K562 (cell line): ENCODE measurements around the gene MLYCD. TPM values are rescaled to one million over a fixed set of nuclear protein-coding genes. Genes with fewer than 3 reads are reported as not detected.

Experiments used
- ATAC-seq: fragments of 200-7000 bp; cut with Tn5 transposase; 3 replicates; pipeline ENCODE4 v1.9.1; 2020; ENCODE audit warnings: moderate library complexity
- BruUV-seq: library from RNA; stranded (reverse); fragments of 400-500 nt; replicated peaks from 2 replicates; lab custom pipeline; 2021; lab: Mats Ljungman, UMichigan
- CTCF ChIA-PET: fragments of 300-600 bp; formaldehyde crosslinking; extraction: SDS; loops from one replicate; lab custom pipeline; 2021; ENCODE audit warnings: low intra/inter-chr PET ratio; lab: Yijun Ruan, JAX
- POLR2A ChIA-PET: fragments of 300-600, 350-650 bp; sonication (Branson Sonifier 250); formaldehyde crosslinking; extraction: SDS; loops from one replicate; lab custom pipeline; 2021; ENCODE audit warnings: antibody characterized with exemption, inconsistent platforms; lab: Yijun Ruan, JAX
- DNase-seq, 4 experiments: peaks; one replicate each; pipeline versions ENCODE4 v3.0.0 to v3.0.0-alpha.2; 2011 to 2018; ENCODE audit warnings: low spot score in 3 of 4, mixed read lengths in 3 of 4; ENCODE audit errors: extremely low read depth in 1 of 4
- FAIRE-seq: peaks from 2 replicates; lab custom pipeline; 2011; peaks lifted over from hg19 to GRCh38; lab: Jason Lieb, UNC
- H2AFZ ChIP-seq: 2 replicates; pipeline ENCODE4 v1.6.0; 2011; ENCODE audit warnings: low read depth, low read length, control low read depth, inconsistent platforms
- H3K27ac ChIP-seq: fragments of 200-600 bp; 3 replicates; pipeline ENCODE4 v1.8.0; 2011; ENCODE audit warnings: low read depth, mild to moderate bottlenecking, control low read depth, inconsistent platforms, low read length, moderate library complexity, mixed read lengths; ENCODE audit errors: extremely low read depth
- H3K27me3 ChIP-seq, 2 experiments: fragments of 300-600 bp in 1 of 2; 2 replicates in 1 of 2; 3 replicates in 1 of 2; pipeline versions ENCODE4 v1.6.0 to v1.8.0; 2011; ENCODE audit warnings: inconsistent platforms in 2 of 2, low read length in 2 of 2, mild to moderate bottlenecking in 1 of 2, mixed read lengths in 1 of 2, moderate library complexity in 1 of 2; ENCODE audit not compliant: control insufficient read depth in 2 of 2, insufficient read depth in 2 of 2
- H3K36me3 ChIP-seq: fragments of 300-600 bp; 3 replicates; pipeline ENCODE4 v1.8.0; 2011; ENCODE audit warnings: mild to moderate bottlenecking, low read length, inconsistent platforms; ENCODE audit not compliant: control insufficient read depth, insufficient read depth
- H3K4me1 ChIP-seq, 2 experiments: fragments of 200-600 bp in 1 of 2; replicated peaks in 1 of 2; 2 replicates in 1 of 2; 3 replicates in 1 of 2; pipeline versions ENCODE4 v1.5.1 to v1.8.0; 2011; ENCODE audit warnings: inconsistent platforms in 2 of 2, low read length in 2 of 2, mild to moderate bottlenecking in 1 of 2, mixed read lengths in 1 of 2, moderate library complexity in 1 of 2; ENCODE audit not compliant: control insufficient read depth in 2 of 2, insufficient read depth in 2 of 2
- H3K4me2 ChIP-seq: 2 replicates; pipeline ENCODE4 v1.6.1; 2011; ENCODE audit warnings: low read length, control low read depth, inconsistent platforms, mixed read lengths; ENCODE audit not compliant: insufficient read depth
- H3K4me3 ChIP-seq: fragments of 200-600 bp; sonication (generic), shearing (Covaris generic); 2 replicates; pipeline ENCODE4 v1.5.1; 2016; ENCODE audit warnings: control low read depth, inconsistent platforms
- H3K79me2 ChIP-seq: fragments of 200-600 bp; 3 replicates; pipeline ENCODE4 v1.8.0; 2011; ENCODE audit warnings: low read length, inconsistent platforms; ENCODE audit not compliant: control insufficient read depth, insufficient read depth
- H3K9ac ChIP-seq, 2 experiments: 2 replicates each; pipeline versions ENCODE4 v1.6.0 to v1.6.1; 2011; ENCODE audit warnings: low read depth in 2 of 2, low read length in 2 of 2, control low read depth in 1 of 2, inconsistent platforms in 1 of 2, mild to moderate bottlenecking in 1 of 2, mixed read lengths in 1 of 2; ENCODE audit not compliant: insufficient read depth in 1 of 2
- H3K9me1 ChIP-seq: one replicate; pipeline ENCODE4 v1.6.0; 2011; ENCODE audit warnings: inconsistent platforms, mild to moderate bottlenecking, low read length, moderate library complexity; ENCODE audit not compliant: control insufficient read depth, insufficient read depth
- H3K9me3 ChIP-seq: replicated peaks from 2 replicates; pipeline ENCODE4 v1.5.1; 2011; ENCODE audit warnings: low read depth, low read length, inconsistent platforms; ENCODE audit not compliant: control insufficient read depth, insufficient read depth
- H4K20me1 ChIP-seq: replicated peaks from 2 replicates; pipeline ENCODE4 v1.6.1; 2011; ENCODE audit warnings: low read length, inconsistent platforms, mixed read lengths; ENCODE audit not compliant: control insufficient read depth, insufficient read depth
- CREM ChIP-seq: IDR thresholded peaks from 2 replicates; pipeline ENCODE4 v1.6.1; 2014; ENCODE audit warnings: antibody characterized with exemption, low read depth
- DNMT1 ChIP-seq: fragments of 450-650 bp; IDR thresholded peaks from 2 replicates; pipeline ENCODE4 v1.6.1; 2016; ENCODE audit warnings: antibody characterized with exemption, mild to moderate bottlenecking
- EP400 ChIP-seq: fragments of 450-650 bp; IDR thresholded peaks from 2 replicates; pipeline ENCODE4 v1.6.1; 2017; ENCODE audit warnings: antibody characterized with exemption, mild to moderate bottlenecking, moderate library complexity
- HSF4 ChIP-seq: fragments of 250-450 bp; sonication (Bioruptor Pico); IDR thresholded peaks from 2 replicates; pipeline ENCODE4 v2.1.2; 2022; ENCODE audit warnings: mild to moderate bottlenecking, moderate library complexity, borderline replicate concordance
- LEF1 ChIP-seq: fragments of 450-650 bp; IDR thresholded peaks from 2 replicates; pipeline ENCODE4 v1.6.1; 2016; ENCODE audit warnings: mild to moderate bottlenecking
- NFIC ChIP-seq: fragments of 450-650 bp; IDR thresholded peaks from 2 replicates; pipeline ENCODE4 v1.6.1; 2017; ENCODE audit warnings: mild to moderate bottlenecking, inconsistent platforms
- RNF2 ChIP-seq: sonication (generic); IDR thresholded peaks from 2 replicates; pipeline ENCODE4 v1.6.1; 2016
- SIRT6 ChIP-seq: IDR thresholded peaks from one replicate; pipeline ENCODE4 v1.6.1; 2012; ENCODE audit warnings: low read depth, mild to moderate bottlenecking, control low read depth, inconsistent platforms, low read length, moderate library complexity
- SMAD2 ChIP-seq: fragments of 150-350 bp; IDR thresholded peaks from 2 replicates; pipeline ENCODE4 v1.6.1; 2014; ENCODE audit warnings: low read depth, mild to moderate bottlenecking, low read length
- SP1 ChIP-seq: sonication (generic); formaldehyde crosslinking; IDR thresholded peaks from 2 replicates; pipeline ENCODE4 v1.8.1; 2022; ENCODE audit warnings: mild to moderate bottlenecking, missing genetic modification reagents
- TRIM28 ChIP-seq: fragments of 450-650 bp; IDR thresholded peaks from 2 replicates; pipeline ENCODE4 v1.6.1; 2017
- ZKSCAN3 ChIP-seq: fragments of 250-450 bp; sonication (Bioruptor Pico); IDR thresholded peaks from 2 replicates; pipeline ENCODE4 v1.4.0; 2020
- ZNF232 ChIP-seq: sonication (generic); formaldehyde crosslinking; IDR thresholded peaks from 2 replicates; pipeline ENCODE4 v1.8.0; 2022; ENCODE audit warnings: mild to moderate bottlenecking, missing genetic modification reagents
- ZNF263 ChIP-seq: sonication (generic); formaldehyde crosslinking; IDR thresholded peaks from 2 replicates; pipeline ENCODE4 v1.8.0; 2022; ENCODE audit warnings: mild to moderate bottlenecking, missing genetic modification reagents, borderline replicate concordance
- ZNF324 ChIP-seq: fragments of 250-450 bp; sonication (Bioruptor Pico); IDR thresholded peaks from 2 replicates; pipeline ENCODE4 v1.4.0; 2020; ENCODE audit warnings: mild to moderate bottlenecking
- WGBS: fragments of 100-300 bp; shearing (Covaris generic); methylation state at CpG from one replicate; pipeline ENCODE4 v1.1.6; 2016; ENCODE audit warnings: low coverage, mixed read lengths; ENCODE audit not compliant: insufficient coverage; ENCODE audit errors: missing lambda C conversion rate; 5-methylcytosine and 5-hydroxymethylcytosine counted together
- in situ Hi-C: fragments of 300-500 bp; cut with MboI; formaldehyde crosslinking; loops from 4 replicates; pipeline ENCODE4 v1.15.0; 2018; ENCODE audit warnings: inconsistent platforms, mixed read lengths
- intact Hi-C: fragments of 100-400 bp; cut with micrococcal nuclease; formaldehyde crosslinking; loops from 2 replicates; pipeline ENCODE4 v1.14.2; 2022
- polyA plus RNA-seq, 8 experiments: library from polyadenylated mRNA; depleted of rRNA in 4 of 8; stranded (reverse) in 5 of 8; unstranded in 3 of 8; fragments of >200 nt; fragmentation: Nextera tagmentation in 2 of 8; fragmentation: Illumina TruSeq in 1 of 8; extraction: Ambion mirVana in 2 of 8; extraction: Trizol in 1 of 8; gene quantifications; 2 replicates each; pipeline versions ENCODE4 v1.2.1 to v1.2.3, GENCODE V29; 2011 to 2014; ENCODE audit warnings: inconsistent platforms in 1 of 8, missing spikeins in 1 of 8
- total RNA-seq, 7 experiments: library from RNA; depleted of rRNA in 6 of 7; stranded (reverse); fragments of >200 nt in 6 of 7; fragmentation: Illumina TruSeq in 2 of 7; extraction: Trizol in 2 of 7; gene quantifications; 2 replicates each; pipeline versions ENCODE4 v1.2.1 to v1.2.3, GENCODE V29; 2011 to 2021; ENCODE audit warnings: low replicate concordance in 1 of 7
- TF ChIP-seq, protein P1 (sequence below): fragments of 450-650 bp; IDR thresholded peaks from 2 replicates; pipeline ENCODE4 v1.6.1; 2018; ENCODE audit warnings: mild to moderate bottlenecking, low read depth; ENCODE audit not compliant: partially characterized antibody
- TF ChIP-seq, protein P2 (sequence below): sonication (generic); formaldehyde crosslinking; IDR thresholded peaks from 2 replicates; pipeline ENCODE4 v1.8.1; 2022; ENCODE audit warnings: missing genetic modification reagents

MLYCD gene
- total and polyA plus RNA-seq, 9 of the 15 experiments (the other 6 are each of a cell fraction or from before 2014, with no cell fraction given): 0.15 to 2.0 (median 1.0) TPM

DNA sequence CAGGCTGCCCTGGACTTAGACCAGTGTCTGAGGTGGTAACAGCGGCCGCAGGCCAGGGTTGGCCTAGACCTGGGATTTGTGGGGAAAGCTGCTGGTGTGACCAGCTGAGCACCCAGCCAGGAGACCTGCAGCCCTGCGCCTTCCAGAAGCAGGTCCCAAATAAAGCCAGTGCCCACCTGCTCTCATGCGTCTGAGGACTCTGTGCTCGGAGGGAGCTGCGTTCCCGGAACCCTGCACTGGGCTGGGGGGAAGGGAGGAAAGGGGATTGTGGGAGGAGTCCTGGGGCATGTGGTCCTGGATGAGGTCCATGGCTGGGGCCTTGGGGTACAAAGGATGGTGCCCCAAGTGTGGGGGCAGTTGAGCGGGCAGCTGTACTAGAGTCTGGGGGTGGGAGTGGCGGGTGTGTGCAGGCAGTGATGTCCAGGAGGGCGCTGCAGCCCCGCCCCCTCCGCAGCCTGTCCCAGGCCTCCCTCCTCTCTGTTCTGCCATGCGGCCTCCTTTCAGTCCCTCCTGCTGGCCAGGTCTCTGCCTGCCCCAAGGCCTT lies 67.3 kb downstream of the MLYCD start:
- ChIA-PET POLR2A (interaction anchor here (3.7 kb wide), 1 partner anchor 11 kb away, joined by 22 read pairs; the partner anchor contains the start of gene OSGIN1), CTCF (interaction anchor here (0.7 to 3.5 kb wide), 2 partner anchors 99 to 140 kb away, joined by 5 to 37 read pairs; no protein-coding TSS in a partner anchor)
- FAIRE-seq: no peak
- Histone ChIP-seq H3K27me3 (peaks cover 3 to 16% of the 10 kb centered on the region in 2 experiments; a peak in 3 of 5 replicates), H3K79me2 (no peaks in the 10 kb centered on the region), H3K9me3 (no peaks in the 10 kb centered on the region), H2AFZ (no peak overlapping the region), H3K36me3 (no peaks in the 10 kb centered on the region), H3K27ac (no peak overlapping the region), H3K4me1 (peaks cover 0 to 31% of the 10 kb centered on the region in 2 experiments; a peak in 1 of 5 replicates), H4K20me1 (peaks cover 7% of the 10 kb centered on the region; the same call in 1 of the 2 replicates), H3K4me2 (no peak overlapping the region), H3K9ac (no peak overlapping the region), H3K4me3 (no peak overlapping the region), H3K9me1 (no peaks in the 10 kb centered on the region)
- BruUV-seq: no TSS peak
- intact Hi-C loops (no loop called here), in situ Hi-C loops (no loop called here)
- DNase-seq: no peak
- TF ChIP-seq LEF1: no peak
- no peak for TF ChIP-seq TRIM28
- TF ChIP-seq SP1 (CRISPR knock-in tag): no peak
- TF ChIP-seq RNF2: no peak
- TF ChIP-seq CREM: no peak
- no peak for TF ChIP-seq HSF4 (CRISPR knock-in tag)
- TF ChIP-seq DNMT1: no peak
- TF ChIP-seq ZNF263 (CRISPR knock-in tag): no peak
- no peak for TF ChIP-seq ZKSCAN3
- TF ChIP-seq NFIC: no peak
- TF ChIP-seq SMAD2: no peak
- TF ChIP-seq SIRT6: no peak
- no peak for TF ChIP-seq EP400
- TF ChIP-seq ZNF324 (CRISPR knock-in tag): no peak
- TF ChIP-seq, protein P1, sequence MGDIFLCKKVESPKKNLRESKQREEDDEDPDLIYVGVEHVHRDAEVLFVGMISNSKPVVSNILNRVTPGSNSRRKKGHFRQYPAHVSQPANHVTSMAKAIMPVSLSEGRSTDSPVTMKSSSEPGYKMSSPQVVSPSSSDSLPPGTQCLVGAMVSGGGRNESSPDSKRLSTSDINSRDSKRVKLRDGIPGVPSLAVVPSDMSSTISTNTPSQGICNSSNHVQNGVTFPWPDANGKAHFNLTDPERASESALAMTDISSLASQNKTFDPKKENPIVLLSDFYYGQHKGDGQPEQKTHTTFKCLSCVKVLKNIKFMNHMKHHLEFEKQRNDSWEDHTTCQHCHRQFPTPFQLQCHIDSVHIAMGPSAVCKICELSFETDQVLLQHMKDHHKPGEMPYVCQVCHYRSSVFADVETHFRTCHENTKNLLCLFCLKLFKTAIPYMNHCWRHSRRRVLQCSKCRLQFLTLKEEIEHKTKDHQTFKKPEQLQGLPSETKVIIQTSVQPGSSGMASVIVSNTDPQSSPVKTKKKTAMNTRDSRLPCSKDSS: no peak
- TF ChIP-seq, protein P2, sequence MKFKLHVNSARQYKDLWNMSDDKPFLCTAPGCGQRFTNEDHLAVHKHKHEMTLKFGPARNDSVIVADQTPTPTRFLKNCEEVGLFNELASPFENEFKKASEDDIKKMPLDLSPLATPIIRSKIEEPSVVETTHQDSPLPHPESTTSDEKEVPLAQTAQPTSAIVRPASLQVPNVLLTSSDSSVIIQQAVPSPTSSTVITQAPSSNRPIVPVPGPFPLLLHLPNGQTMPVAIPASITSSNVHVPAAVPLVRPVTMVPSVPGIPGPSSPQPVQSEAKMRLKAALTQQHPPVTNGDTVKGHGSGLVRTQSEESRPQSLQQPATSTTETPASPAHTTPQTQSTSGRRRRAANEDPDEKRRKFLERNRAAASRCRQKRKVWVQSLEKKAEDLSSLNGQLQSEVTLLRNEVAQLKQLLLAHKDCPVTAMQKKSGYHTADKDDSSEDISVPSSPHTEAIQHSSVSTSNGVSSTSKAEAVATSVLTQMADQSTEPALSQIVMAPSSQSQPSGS (CRISPR knock-in tag): no peak
- no peak for TF ChIP-seq ZNF232 (CRISPR knock-in tag)
- WGBS: 57% methylated on average over 8 of the region's 13 CpGs
- ATAC-seq: no peak; the same call in 2 of the 3 replicates
